ENCODE data around the gene B3GAT1. TPM values are rescaled to one million over a fixed set of nuclear protein-coding genes. Genes with fewer than 3 reads are reported as not detected.

Gene B3GAT1
- total RNA-seq, 2 experiments from 2014 or later: 0.14 to 0.22 TPM

DNA sequence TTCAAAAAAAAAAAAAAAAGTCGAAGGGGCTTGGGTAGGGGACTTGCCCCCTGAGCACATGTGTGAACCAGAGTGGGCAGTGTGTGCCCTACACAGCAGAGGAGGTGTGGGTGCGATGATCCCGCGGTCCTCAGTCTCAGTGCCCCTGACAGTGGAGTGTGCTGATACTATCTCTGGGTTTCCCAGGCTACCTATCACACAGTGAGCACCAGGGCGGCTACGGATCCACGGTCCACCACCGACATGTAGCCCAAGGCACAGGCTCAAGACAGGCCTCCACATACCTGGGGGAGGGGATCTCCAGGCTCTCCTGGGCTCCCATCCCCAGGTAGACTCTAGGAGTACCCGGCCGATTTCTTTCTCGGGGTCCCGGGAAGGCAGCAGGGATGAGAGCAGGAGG, 9.1 kb downstream of the B3GAT1 start:
- H3K9me3 Mint-ChIP-seq: no peaks in the 10 kb centered on the region

DNA sequence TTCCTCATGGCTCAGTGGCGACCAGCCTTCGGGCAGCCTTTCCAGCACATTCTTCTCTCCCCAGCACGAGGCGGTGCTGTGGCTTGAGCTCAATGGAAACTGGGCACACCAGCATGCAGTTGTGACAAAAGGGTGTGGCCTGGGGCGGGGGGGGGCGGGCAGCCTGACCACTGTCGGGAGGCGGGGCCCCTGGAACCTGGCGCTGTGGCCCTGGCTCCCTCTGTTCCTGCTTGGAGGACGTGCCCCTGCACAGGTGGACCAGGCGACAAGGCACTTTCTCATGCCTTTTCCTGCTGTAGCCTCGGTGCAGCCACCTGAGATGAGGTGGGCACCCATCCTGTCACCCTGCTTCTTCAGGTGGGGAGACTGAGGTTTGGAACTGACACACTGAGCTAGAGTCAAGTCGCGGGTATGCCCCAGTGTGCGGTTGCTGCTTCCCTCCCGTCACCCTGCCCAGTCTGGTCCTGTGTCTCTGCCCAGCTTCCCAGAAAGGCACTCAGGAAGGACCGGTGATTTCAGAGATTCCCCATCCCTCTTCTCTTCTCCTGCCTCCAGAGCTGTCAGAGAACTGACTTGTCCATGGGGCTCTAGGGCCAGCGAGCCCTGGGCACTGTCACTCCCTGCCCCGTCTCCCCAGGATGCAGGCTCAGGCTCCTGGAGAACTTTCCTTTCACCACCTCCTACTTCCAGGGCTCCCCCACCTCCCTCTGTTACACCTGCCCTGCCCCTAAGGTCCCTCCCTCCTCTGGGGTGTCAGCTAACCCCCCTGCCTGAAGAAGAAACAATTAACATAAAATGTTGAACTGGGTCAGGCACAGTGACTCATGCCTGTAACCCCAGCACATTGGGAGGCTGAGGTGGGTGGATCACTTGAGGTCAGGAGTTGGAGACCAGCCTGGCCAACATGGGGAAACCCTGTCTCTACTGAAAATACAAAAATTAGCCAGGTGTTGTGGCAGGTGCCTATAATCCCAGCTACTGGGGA, 9.9 kb downstream of the B3GAT1 start:
- no peak for ATAC-seq (ENCODE audit: poor library complexity)

More for the DNA sequence above, 9.1 kb downstream of the B3GAT1 start:
- H3K4me1 ChIP-seq (ENCODE audit: insufficient read depth, low read length): no peaks in the 10 kb centered on the region
- H3K4me1 Mint-ChIP-seq (ENCODE audit: low read depth): no peaks in the 10 kb centered on the region
- no peaks in the 10 kb centered on the region for H3K36me3 Mint-ChIP-seq (ENCODE audit: low read depth)
- CTCF ChIA-PET: no interaction called here
- peaks cover 0 to 18% of the 10 kb centered on the region in 2 experiments for H3K9me3 ChIP-seq (ENCODE audit: control insufficient read depth in 1 of 2, insufficient read depth in 1 of 2, low read length in 2 of 2)
- ATAC-seq (ENCODE audit: poor library complexity): no peak
- peaks cover 16 to 25% of the 10 kb centered on the region in 2 experiments for H3K27me3 ChIP-seq (ENCODE audit: control insufficient read depth in 1 of 2, insufficient read depth in 2 of 2, low read length in 2 of 2)
- intact Hi-C loops (cut with DNase I, micrococcal nuclease): no loop called here
- no peak overlapping the region for H3K27ac ChIP-seq (ENCODE audit: low read depth in 1 of 2, low read length in 2 of 2)
- no peak for DNase-seq
- no peaks in the 10 kb centered on the region for H3K36me3 ChIP-seq (ENCODE audit: insufficient read depth, low read length)
- TF ChIP-seq, protein P1, sequence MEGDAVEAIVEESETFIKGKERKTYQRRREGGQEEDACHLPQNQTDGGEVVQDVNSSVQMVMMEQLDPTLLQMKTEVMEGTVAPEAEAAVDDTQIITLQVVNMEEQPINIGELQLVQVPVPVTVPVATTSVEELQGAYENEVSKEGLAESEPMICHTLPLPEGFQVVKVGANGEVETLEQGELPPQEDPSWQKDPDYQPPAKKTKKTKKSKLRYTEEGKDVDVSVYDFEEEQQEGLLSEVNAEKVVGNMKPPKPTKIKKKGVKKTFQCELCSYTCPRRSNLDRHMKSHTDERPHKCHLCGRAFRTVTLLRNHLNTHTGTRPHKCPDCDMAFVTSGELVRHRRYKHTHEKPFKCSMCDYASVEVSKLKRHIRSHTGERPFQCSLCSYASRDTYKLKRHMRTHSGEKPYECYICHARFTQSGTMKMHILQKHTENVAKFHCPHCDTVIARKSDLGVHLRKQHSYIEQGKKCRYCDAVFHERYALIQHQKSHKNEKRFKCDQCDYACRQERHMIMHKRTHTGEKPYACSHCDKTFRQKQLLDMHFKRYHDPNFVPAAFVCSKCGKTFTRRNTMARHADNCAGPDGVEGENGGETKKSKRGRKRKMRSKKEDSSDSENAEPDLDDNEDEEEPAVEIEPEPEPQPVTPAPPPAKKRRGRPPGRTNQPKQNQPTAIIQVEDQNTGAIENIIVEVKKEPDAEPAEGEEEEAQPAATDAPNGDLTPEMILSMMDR (IDR thresholded peaks at IDR 0.05): no peak
- POLR2A ChIA-PET: no interaction called here
- H3K4me3 Mint-ChIP-seq: no peak overlapping the region
- H3K27me3 Mint-ChIP-seq: peaks cover 56% of the 10 kb centered on the region
- H3K27ac Mint-ChIP-seq: no peak overlapping the region
- H3K4me3 ChIP-seq (ENCODE audit: low read length): no peak overlapping the region

DNA sequence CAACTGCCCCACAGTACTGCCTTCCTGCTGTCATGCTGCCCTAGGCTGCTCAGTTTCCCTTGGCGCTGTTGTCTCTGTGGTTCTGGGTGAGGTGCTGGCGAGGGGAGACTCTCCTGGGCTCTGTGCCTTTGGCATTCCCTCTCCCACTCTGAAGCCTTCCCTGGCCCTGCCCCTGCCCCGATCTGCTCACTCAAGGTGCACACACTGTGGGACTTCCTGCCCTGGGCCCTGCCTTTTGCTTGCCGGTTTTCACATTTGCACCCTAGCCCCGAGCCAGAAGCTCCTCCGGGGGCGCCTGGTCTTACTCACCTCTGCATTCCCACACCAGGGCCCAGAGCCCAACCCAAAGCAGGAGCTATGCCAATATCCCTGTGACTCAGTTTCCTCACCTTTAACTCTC, 12.0 kb downstream of the B3GAT1 start:
- H3K27me3 Mint-ChIP-seq: peaks cover 34% of the 10 kb centered on the region
- no peaks in the 10 kb centered on the region for H3K36me3 Mint-ChIP-seq (ENCODE audit: low read depth)
- no peak overlapping the region for H3K4me3 ChIP-seq (ENCODE audit: low read length)
- H3K27ac Mint-ChIP-seq: no peak overlapping the region
- intact Hi-C loops (cut with DNase I, micrococcal nuclease): no loop called here
- CTCF ChIA-PET: no interaction called here
- no peak for DNase-seq
- TF ChIP-seq, protein P1 (IDR thresholded peaks at IDR 0.05): no peak
- POLR2A ChIA-PET: no interaction called here
- H3K27me3 ChIP-seq (ENCODE audit: control insufficient read depth in 1 of 2, insufficient read depth in 2 of 2, low read length in 2 of 2): peaks cover under 1 to 11% of the 10 kb centered on the region in 2 experiments
- H3K9me3 ChIP-seq (ENCODE audit: control insufficient read depth in 1 of 2, insufficient read depth in 1 of 2, low read length in 2 of 2): peaks cover 0 to 9% of the 10 kb centered on the region in 2 experiments
- no peak for ATAC-seq (ENCODE audit: poor library complexity)
- no peaks in the 10 kb centered on the region for H3K9me3 Mint-ChIP-seq
- H3K27ac ChIP-seq (ENCODE audit: low read depth in 1 of 2, low read length in 2 of 2): no peak overlapping the region
- no peaks in the 10 kb centered on the region for H3K4me1 Mint-ChIP-seq (ENCODE audit: low read depth)
- no peaks in the 10 kb centered on the region for H3K36me3 ChIP-seq (ENCODE audit: insufficient read depth, low read length)
- no peak overlapping the region for H3K4me3 Mint-ChIP-seq
- H3K4me1 ChIP-seq (ENCODE audit: insufficient read depth, low read length): no peaks in the 10 kb centered on the region

More for the DNA sequence above, 9.9 kb downstream of the B3GAT1 start:
- H3K4me1 Mint-ChIP-seq (ENCODE audit: low read depth): no peaks in the 10 kb centered on the region
- Histone ChIP-seq H3K36me3 (ENCODE audit: insufficient read depth, low read length) (no peaks in the 10 kb centered on the region), H3K4me1 (ENCODE audit: insufficient read depth, low read length) (no peaks in the 10 kb centered on the region), H3K9me3 (ENCODE audit: control insufficient read depth in 1 of 2, insufficient read depth in 1 of 2, low read length in 2 of 2) (peaks cover 0 to 17% of the 10 kb centered on the region in 2 experiments), H3K27ac (ENCODE audit: low read depth in 1 of 2, low read length in 2 of 2) (no peak overlapping the region), H3K27me3 (ENCODE audit: control insufficient read depth in 1 of 2, insufficient read depth in 2 of 2, low read length in 2 of 2) (peaks cover 16 to 18% of the 10 kb centered on the region in 2 experiments), H3K4me3 (ENCODE audit: low read length) (no peak overlapping the region)
- CTCF ChIA-PET: no interaction called here
- peaks cover 48% of the 10 kb centered on the region for H3K27me3 Mint-ChIP-seq
- H3K27ac Mint-ChIP-seq: no peak overlapping the region
- no peak overlapping the region for H3K4me3 Mint-ChIP-seq
- TF ChIP-seq, protein P1 (IDR thresholded peaks at IDR 0.05): no peak
- no peak for DNase-seq
- no peaks in the 10 kb centered on the region for H3K36me3 Mint-ChIP-seq (ENCODE audit: low read depth)
- POLR2A ChIA-PET: no interaction called here
- no peaks in the 10 kb centered on the region for H3K9me3 Mint-ChIP-seq
- intact Hi-C loops (cut with DNase I, micrococcal nuclease): no loop called here
